Muscle of leg (tissue), 11 donors: ENCODE data around the gene DNAH6. TPM values are rescaled to one million over a fixed set of nuclear protein-coding genes. Genes with fewer than 3 reads are reported as not detected.

Source experiments
- DNase-seq: peaks from one replicate; pipeline ENCODE4 v3.0.0; 2013
- H3K27ac ChIP-seq: one replicate; pipeline ENCODE4 v1.5.1; 2013; ENCODE audit warnings: mild to moderate bottlenecking, low read length, control low read depth
- H3K27me3 ChIP-seq: one replicate; pipeline ENCODE4 v1.6.1; 2013; ENCODE audit warnings: low read length; ENCODE audit not compliant: control insufficient read depth, insufficient read depth
- H3K36me3 ChIP-seq: one replicate; pipeline ENCODE4 v1.6.1; 2013; ENCODE audit warnings: low read length; ENCODE audit not compliant: control insufficient read depth, insufficient read depth
- H3K4me1 ChIP-seq: one replicate; pipeline ENCODE4 v1.6.1; 2013; ENCODE audit warnings: low read length; ENCODE audit not compliant: control insufficient read depth, insufficient read depth
- H3K4me3 ChIP-seq: one replicate; pipeline ENCODE4 v1.5.1; 2013; ENCODE audit warnings: low read length, control low read depth
- H3K9me3 ChIP-seq: replicated peaks from 2 replicates; pipeline ENCODE4 v1.6.1; 2013; ENCODE audit warnings: low read depth, low read length; ENCODE audit not compliant: control insufficient read depth
- WGBS: methylation state at CpG from one replicate; pipeline ENCODE4 v1.1.5; 2013; ENCODE audit warnings: missing lambda C conversion rate; ENCODE audit not compliant: insufficient coverage; 5-methylcytosine and 5-hydroxymethylcytosine counted together
- polyA plus RNA-seq, 8 donors: library from polyadenylated mRNA; unstranded; fragments of 120-200 nt; gene quantifications; one replicate each; pipeline versions ENCODE4 v1.2.1 to v1.2.3, GENCODE V29; 2013; ENCODE audit warnings: inconsistent platforms in 1 of 8, low replicate concordance in 1 of 8; ENCODE audit not compliant: insufficient read length in 8 of 8, insufficient read depth in 1 of 8
- total RNA-seq: library from RNA; stranded (reverse); fragments of 120-200 nt; gene quantifications from one replicate; pipeline ENCODE4 v1.2.4, GENCODE V29; 2013

The DNAH6 gene
- total and polyA plus RNA-seq, 9 donors = 0.07 to 0.43 (median 0.18) TPM

DNA sequence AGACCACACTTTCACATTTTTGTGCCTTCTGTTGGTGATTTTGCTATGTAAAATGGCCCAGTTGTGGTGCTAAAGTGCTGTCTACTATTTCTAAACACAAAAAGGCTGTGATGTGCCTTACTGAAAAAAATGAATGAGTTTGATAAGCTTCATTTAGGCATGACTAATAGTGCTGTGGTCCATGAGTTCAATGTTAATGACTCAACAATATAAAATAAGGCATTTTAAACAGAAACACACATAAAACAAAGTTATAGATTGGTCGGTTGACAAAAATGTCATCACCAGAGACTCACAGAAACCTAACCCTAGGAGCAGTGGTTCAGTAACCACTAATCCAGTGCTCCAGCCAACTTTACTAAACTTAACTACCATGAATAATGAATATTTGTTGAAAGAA is 160.0 kb downstream of the DNAH6 start:
- no peak for DNase-seq
- no CpG with 5 or more reads among the region's 1 CpG for WGBS
- Histone ChIP-seq H3K9me3 (no peaks in the 10 kb centered on the region), H3K27me3 (no peaks in the 10 kb centered on the region), H3K4me3 (no peak overlapping the region), H3K4me1 (no peaks in the 10 kb centered on the region), H3K27ac (no peak overlapping the region), H3K36me3 (no peaks in the 10 kb centered on the region)

DNA sequence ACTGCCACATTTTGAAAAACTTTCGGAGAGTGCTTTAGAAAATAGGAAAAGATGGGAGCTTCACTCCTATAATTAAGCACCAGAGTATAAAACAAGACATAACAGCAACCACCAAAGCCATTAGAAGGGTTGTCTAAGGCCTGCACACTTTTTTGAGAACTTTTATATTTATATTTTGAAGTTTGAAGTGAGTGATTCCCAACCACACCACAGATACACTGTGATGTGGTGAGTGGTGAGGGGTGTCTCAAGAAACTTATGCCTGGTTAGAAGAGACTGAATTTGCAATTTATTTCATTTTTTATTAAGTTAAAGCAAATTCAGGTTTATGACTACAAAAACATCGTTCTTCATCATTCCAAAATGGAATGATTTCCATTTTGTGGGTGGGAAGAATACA is 161.9 kb downstream of the DNAH6 start:
- H3K4me3 ChIP-seq = no peak overlapping the region
- H3K36me3 ChIP-seq = no peaks in the 10 kb centered on the region
- WGBS = no CpG with 5 or more reads among the region's 2 CpGs
- no peak overlapping the region for H3K27ac ChIP-seq
- no peak for DNase-seq
- no peaks in the 10 kb centered on the region for H3K9me3 ChIP-seq
- no peaks in the 10 kb centered on the region for H3K27me3 ChIP-seq
- no peaks in the 10 kb centered on the region for H3K4me1 ChIP-seq

DNA sequence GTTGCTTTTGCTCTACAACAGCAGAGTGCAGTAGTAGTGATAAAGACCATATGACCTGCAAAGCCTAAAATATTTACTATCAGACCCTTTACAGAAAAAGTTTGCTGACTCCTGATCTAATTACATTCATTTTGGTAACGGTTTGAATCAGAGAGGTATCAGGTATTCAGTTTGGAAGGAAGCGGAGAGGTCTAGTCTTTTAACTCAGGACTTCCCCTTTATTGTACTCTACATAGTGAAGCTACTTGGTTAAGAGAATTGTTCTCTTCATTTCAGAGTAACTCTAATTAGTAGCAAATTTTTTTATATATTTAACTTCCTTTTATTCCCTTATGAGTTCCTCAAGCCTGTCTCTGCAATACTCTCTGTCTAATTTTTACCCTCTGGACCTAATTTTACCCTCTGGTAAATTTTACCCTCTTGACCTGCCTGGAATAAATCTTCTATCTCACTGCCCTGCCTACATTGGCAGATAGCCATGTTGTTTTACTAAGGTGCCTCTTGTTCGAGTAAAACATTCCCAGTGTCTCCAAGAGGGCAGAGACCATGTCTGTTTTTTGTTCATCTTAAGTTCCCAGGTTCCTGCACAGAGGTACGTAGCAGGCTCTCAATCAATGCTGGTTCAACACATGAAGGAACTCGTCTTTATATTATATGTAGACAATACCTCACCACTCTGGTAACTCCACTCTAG is 170.6 kb downstream of the DNAH6 start:
- no peaks in the 10 kb centered on the region for H3K36me3 ChIP-seq
- no peaks in the 10 kb centered on the region for H3K4me1 ChIP-seq
- 13% methylated on average over 1 of the region's 5 CpGs for WGBS
- H3K27me3 ChIP-seq = no peaks in the 10 kb centered on the region
- H3K9me3 ChIP-seq = no peaks in the 10 kb centered on the region
- H3K27ac ChIP-seq = no peak overlapping the region
- DNase-seq = no peak
- no peak overlapping the region for H3K4me3 ChIP-seq

DNA sequence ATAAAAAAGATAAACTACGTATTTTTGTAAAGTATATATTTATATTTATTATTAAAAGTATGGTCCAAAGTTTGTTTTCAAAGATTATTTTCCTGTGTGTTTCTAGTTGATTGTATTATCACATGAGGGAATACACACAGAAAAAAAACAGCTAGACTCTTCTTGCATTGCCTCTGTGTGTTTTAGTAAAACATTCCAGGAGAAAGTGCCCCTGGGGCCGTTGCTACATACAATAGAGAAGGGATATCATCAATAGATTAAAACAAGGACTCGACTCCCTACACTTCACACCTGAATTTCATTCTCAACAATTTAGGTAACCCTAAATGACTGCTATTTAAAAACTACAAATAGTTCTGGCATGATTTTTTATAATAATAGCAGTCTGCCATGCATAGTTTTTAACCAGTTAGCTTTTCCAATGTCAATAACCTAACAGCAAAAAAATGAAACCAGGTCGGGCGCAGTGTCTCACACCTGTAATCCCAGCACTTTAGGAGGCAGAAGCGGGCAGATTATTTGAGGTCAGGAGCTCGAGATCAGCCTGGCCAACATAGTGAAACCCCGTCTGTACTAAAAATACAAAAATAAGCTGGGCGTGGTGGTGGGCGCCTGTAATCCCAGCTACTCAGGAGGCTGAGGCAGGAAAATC is 171.3 kb downstream of the DNAH6 start:
- DNase-seq = no peak
- Histone ChIP-seq H3K4me1 (no peaks in the 10 kb centered on the region), H3K27ac (no peak overlapping the region), H3K4me3 (no peak overlapping the region), H3K36me3 (no peaks in the 10 kb centered on the region), H3K9me3 (no peaks in the 10 kb centered on the region), H3K27me3 (no peaks in the 10 kb centered on the region)
- 93% methylated on average over 3 of the region's 10 CpGs for WGBS

DNA sequence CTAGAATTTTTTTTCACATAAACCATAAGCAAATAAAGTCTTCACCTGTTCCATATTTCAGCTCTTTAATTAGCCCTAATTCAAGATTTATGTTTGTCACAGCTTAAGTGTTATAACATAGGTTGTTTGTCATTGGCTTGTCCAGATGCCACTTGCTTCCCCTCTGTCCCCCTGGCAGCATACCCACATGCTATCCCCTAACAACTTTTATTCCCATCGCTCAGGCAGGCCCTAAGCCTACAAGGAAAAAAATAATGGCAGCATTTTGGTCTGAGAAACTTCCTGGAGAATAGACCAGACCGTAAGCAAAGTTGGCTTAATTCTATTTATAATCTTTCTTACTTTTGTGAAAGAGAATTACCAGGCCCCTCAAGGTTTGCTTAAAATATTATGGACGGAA is 173.9 kb downstream of the DNAH6 start:
- Histone ChIP-seq H3K36me3 (no peaks in the 10 kb centered on the region), H3K9me3 (no peaks in the 10 kb centered on the region), H3K27me3 (no peaks in the 10 kb centered on the region), H3K4me3 (no peak overlapping the region), H3K27ac (no peak overlapping the region), H3K4me1 (no peaks in the 10 kb centered on the region)
- WGBS = no CpG with 5 or more reads among the region's 3 CpGs
- no peak for DNase-seq

DNA sequence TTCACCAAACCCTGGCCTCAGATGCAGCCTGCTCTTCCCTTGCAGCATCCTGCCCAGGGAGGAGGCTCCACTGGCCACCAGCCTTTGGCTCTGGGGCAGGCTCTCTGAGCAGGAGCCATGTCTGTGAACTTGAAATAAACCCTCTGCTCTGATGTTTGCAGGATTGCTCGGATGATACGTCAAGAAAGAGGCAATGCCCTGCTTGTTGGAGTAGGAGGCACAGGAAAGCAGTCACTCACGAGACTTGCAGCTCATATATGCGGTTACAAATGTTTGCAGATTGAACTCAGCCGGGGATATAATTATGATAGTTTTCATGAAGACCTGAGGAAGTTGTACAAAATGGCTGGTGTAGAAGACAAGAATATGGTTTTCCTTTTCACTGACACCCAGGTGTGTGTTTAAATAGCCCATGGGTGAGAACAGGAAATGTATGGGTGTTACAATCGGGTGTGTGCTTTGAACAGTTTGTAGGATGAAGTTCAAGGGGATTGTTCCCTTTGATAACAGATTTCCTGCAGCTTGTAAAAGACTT is 177.9 kb downstream of the DNAH6 start:
- Histone ChIP-seq H3K27me3 (no peaks in the 10 kb centered on the region), H3K9me3 (no peaks in the 10 kb centered on the region), H3K4me1 (no peaks in the 10 kb centered on the region), H3K4me3 (no peak overlapping the region), H3K36me3 (no peaks in the 10 kb centered on the region), H3K27ac (no peak overlapping the region)
- DNase-seq = no peak
- WGBS = 83% methylated on average over 5 of the region's 6 CpGs

DNA sequence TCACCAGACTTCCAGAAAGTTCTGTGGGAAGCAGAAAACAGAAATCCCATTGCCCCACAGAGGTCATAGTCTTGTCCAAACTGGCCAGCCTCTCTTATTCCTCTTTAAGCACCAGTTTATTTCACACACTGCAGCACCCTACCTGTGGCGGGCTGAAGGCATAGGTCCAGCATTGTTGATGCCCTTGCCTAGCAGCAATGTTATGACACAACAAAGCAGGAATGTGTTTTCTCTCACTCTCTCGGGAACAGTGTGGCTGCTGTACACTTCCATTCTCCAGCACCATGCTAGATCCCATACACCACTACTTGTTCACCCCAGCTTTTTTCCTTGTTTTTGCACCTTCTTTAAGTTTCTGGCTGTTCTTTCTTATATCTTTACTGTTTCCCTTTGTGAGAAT is 181.6 kb downstream of the DNAH6 start:
- Histone ChIP-seq H3K9me3 (no peaks in the 10 kb centered on the region), H3K4me1 (no peaks in the 10 kb centered on the region)
- WGBS = 63% methylated on average over 2 of the region's 2 CpGs

DNA sequence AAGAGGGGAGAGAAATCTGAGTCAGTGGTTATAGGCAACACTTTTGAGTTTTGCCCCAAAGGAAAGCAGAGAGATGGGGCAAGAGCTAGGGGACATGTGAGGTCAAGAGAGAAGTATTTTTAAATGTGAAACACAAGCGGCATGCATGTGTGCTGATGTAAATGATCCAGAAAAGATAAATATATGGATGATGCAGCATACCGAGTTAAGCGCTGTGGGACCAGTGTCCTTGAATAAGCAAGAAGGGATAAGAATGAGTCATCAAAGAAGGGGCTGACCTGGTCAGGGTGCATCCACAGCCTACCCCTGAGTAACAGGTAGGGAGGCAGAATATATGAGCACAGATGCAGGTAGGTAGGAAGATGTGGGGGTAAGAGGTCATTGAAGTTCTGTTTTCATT is 183.7 kb downstream of the DNAH6 start:
- H3K9me3 ChIP-seq = no peaks in the 10 kb centered on the region
- no peak overlapping the region for H3K27ac ChIP-seq
- H3K4me1 ChIP-seq = no peaks in the 10 kb centered on the region
- WGBS = 85% methylated on average over 3 of the region's 3 CpGs
- no peaks in the 10 kb centered on the region for H3K36me3 ChIP-seq
- no peaks in the 10 kb centered on the region for H3K27me3 ChIP-seq
- no peak overlapping the region for H3K4me3 ChIP-seq
- no peak for DNase-seq

More for the DNA sequence above, 181.6 kb downstream of the DNAH6 start:
- H3K4me3 ChIP-seq = no peak overlapping the region
- H3K27me3 ChIP-seq = no peaks in the 10 kb centered on the region
- H3K27ac ChIP-seq = no peak overlapping the region
- no peak for DNase-seq
- no peaks in the 10 kb centered on the region for H3K36me3 ChIP-seq

DNA sequence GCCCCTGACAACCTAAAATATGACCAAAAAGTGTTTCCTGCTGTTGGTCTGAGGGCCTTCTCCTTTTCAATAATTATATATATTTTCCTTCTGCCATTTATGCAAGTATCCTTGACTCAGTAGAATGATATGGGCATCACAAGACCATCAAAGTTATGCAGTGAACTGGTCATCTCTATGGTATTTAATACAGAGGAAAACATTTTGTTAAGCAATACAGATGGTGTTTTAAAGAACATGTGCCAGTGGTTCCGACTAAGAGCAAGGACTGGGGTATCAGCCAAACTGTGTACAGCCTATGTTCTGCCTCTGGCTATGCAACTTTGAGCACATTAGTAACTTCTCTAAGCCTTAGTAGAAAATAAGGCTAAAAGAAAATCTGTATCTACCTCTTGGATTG is 185.6 kb downstream of the DNAH6 start:
- DNase-seq = no peak
- Histone ChIP-seq H3K36me3 (no peaks in the 10 kb centered on the region), H3K27me3 (no peaks in the 10 kb centered on the region), H3K9me3 (no peaks in the 10 kb centered on the region), H3K27ac (no peak overlapping the region), H3K4me3 (no peak overlapping the region), H3K4me1 (no peaks in the 10 kb centered on the region)
- no CpG with 5 or more reads among the region's 1 CpG for WGBS

DNA sequence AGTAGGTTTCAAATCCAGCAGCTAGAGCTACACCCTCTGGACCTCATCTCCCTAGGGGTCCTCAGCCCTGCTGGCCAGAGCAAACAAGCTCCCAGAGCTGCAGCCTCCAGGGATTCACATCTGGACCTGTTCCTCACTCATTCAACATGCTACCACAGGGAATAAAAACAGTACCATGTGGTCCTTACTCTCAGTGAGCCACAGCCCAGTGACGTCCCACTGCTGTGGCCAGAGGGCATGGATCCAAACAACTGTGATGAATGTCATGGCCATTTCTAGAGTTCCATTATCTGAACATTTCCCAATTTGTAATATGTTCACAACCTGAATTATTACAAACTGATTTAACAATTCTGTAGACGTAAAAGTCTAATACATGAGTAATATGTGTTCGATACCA is 186.6 kb downstream of the DNAH6 start:
- WGBS = 80% methylated on average over 1 of the region's 3 CpGs
- Histone ChIP-seq H3K9me3 (no peaks in the 10 kb centered on the region), H3K4me1 (no peaks in the 10 kb centered on the region), H3K27ac (no peak overlapping the region), H3K4me3 (no peak overlapping the region), H3K36me3 (no peaks in the 10 kb centered on the region), H3K27me3 (no peaks in the 10 kb centered on the region)
- DNase-seq = no peak
